ENCODE results near the gene STC2. TPM values are rescaled to one million over a fixed set of nuclear protein-coding genes. Genes with fewer than 3 reads are reported as not detected.

The STC2 gene
- total RNA-seq, 1 experiment from 2014 or later: 57.0 TPM

DNA sequence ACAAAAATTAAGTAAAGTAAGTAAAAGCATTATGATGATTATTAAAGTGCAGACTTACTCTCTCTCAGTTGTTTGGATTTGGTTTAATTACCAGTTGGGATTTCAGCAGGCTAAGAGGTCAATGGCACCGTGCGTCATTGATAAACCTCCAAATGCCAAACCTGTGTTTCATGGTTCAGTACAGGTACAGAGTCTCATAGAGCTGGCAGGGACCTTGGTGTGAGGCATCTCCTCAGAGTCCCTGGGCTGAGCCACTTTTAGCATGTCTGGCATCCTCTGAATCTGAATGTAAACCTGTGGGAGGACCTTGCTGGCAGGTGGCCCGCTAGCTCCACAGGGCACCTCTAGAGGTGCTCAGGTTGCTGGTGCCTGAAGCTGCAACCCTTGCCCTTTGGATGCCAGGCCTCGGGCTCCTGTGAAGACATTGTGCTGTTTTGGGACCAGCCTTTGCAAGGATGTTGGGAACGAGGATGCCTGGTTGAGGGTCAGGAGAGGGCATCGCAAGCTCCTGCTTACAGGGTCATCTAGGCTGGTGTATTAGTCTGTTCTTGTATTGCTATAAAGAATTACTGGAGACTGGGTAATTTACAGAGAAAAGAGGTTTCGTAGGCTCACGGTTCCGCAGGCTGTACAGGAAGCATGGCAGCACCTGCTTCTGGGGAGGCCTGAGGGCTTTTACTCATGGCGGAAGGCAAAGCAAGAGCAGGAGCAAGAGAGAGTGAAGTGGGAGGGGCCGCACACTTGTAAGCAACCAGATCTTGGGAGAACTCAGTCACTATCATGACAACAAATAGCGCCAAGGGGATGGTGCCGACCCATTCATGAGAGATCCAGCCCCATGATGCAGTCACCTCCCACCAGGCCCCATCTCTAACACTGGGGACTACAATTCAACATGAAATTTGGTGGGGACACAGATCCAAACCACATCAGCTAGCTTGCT lies 14.9 kb upstream of the STC2 start:
- H3K4me1 Mint-ChIP-seq: peaks cover 24% of the 10 kb centered on the region
- TF ChIP-seq GRHL2 (CRISPR knock-in tag; IDR thresholded peaks at IDR 0.05; ENCODE audit: insufficient replicate concordance, severe bottlenecking) (no peak), CTCF (IDR thresholded peaks at IDR 0.05) (no peak), SP1 (CRISPR knock-in tag; conservative IDR thresholded peaks at IDR 0.05) (no peak), CBFB (CRISPR knock-in tag; IDR thresholded peaks at IDR 0.05; ENCODE audit: low read depth) (no peak), TEAD4 (CRISPR knock-in tag; IDR thresholded peaks at IDR 0.05) (no peak), ATF1 (CRISPR knock-in tag; IDR thresholded peaks at IDR 0.05) (no peak), RORB (CRISPR knock-in tag; IDR thresholded peaks at IDR 0.05) (no peak), AFF4 (CRISPR knock-in tag; IDR thresholded peaks at IDR 0.05; ENCODE audit: borderline replicate concordance) (no peak)
- TF ChIP-seq, protein P1, sequence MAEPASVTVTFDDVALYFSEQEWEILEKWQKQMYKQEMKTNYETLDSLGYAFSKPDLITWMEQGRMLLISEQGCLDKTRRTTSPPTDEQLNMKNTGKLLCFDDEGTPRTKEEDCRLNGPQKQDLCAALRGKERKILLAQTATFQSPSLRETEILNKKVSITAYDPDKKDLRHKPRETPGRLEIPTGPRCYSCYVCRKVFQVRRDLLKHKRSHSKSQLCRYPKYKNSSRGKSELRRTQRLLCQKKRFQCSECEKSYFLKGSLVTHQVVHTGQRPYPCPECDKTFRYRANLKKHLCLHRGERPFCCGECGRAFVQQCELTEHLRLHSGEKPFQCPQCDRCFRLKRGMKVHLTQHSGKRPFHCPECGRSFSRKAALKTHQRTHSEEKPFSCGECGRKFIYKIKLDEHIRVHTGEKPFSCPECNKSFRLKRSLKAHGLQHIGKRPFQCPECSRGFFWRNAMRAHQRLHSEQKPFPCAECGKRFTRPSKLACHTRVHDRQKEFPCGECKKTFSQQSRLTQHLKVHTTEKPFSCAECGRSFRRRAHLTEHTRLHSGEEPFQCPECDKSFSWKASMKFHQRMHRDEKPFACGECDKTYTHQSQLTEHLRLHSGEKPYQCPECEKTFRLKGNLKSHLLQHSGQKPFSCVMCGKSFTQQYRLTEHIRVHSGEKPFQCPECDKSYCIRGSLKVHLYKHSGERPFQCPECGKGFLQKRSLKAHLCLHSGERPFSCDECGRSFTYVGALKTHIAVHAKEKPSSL (CRISPR knock-in tag; conservative IDR thresholded peaks at IDR 0.05): no peak
- CTCF ChIA-PET: interaction anchor here (1.1 to 1.2 kb wide), 3 partner anchors 11 to 641 kb away, joined by 3 to 4 read pairs (median 4); no protein-coding TSS in a partner anchor
- ATAC-seq (no peak), DNase-seq (ENCODE audit: low spot score) (no peak)
- no peaks in the 10 kb centered on the region for H3K9me3 Mint-ChIP-seq
- H3K27ac Mint-ChIP-seq: no peak overlapping the region
- H3K27me3 Mint-ChIP-seq (ENCODE audit: low read depth): no peaks in the 10 kb centered on the region
- POLR2A ChIA-PET: no interaction called here
- H3K4me3 Mint-ChIP-seq: no peak overlapping the region
- no peaks in the 10 kb centered on the region for H3K36me3 Mint-ChIP-seq

GRCh38 chr5:173341961-173342430 lies 13.8 kb upstream of the STC2 start:
- POLR2A ChIA-PET: no interaction called here
- no peak overlapping the region for H3K27ac Mint-ChIP-seq
- H3K36me3 Mint-ChIP-seq: no peaks in the 10 kb centered on the region
- H3K27me3 Mint-ChIP-seq (ENCODE audit: low read depth): no peaks in the 10 kb centered on the region; the same call in 1 of the 2 replicates
- DNase-seq (ENCODE audit: low spot score) (no peak), ATAC-seq (no peak)
- no peaks in the 10 kb centered on the region for H3K9me3 Mint-ChIP-seq
- peaks cover 24% of the 10 kb centered on the region for H3K4me1 Mint-ChIP-seq
- CTCF ChIA-PET: interaction anchor here (1.1 to 1.2 kb wide), 3 partner anchors 10 to 642 kb away, joined by 3 to 4 read pairs (median 4); no protein-coding TSS in a partner anchor
- H3K4me3 Mint-ChIP-seq: no peak overlapping the region
- TF ChIP-seq ZNF512 (CRISPR knock-in tag; IDR thresholded peaks at IDR 0.05; ENCODE audit: borderline replicate concordance) (no peak), ZNF121 (CRISPR knock-in tag; IDR thresholded peaks at IDR 0.05) (no peak), E2F4 (CRISPR knock-in tag; IDR thresholded peaks at IDR 0.05; ENCODE audit: borderline replicate concordance, low read depth) (no peak), HMGA2 (CRISPR knock-in tag; IDR thresholded peaks at IDR 0.05) (no peak), ZNF416 (CRISPR knock-in tag; IDR thresholded peaks at IDR 0.05) (no peak), FOXK1 (CRISPR knock-in tag; IDR thresholded peaks at IDR 0.05) (no peak), E2F1 (CRISPR knock-in tag; IDR thresholded peaks at IDR 0.05) (no peak), ESRRA (CRISPR knock-in tag; IDR thresholded peaks at IDR 0.05; ENCODE audit: borderline replicate concordance) (no peak)
- TF ChIP-seq, protein P1 (CRISPR knock-in tag; conservative IDR thresholded peaks at IDR 0.05): no peak

All from WTC11 (cell line).